Bronchial epithelial cell (primary cell): Measurements from ENCODE around the gene SELENOP. TPM values are rescaled to one million over a fixed set of nuclear protein-coding genes. Genes with fewer than 3 reads are reported as not detected.
"Not testable (repeated sequence)": the region's sequence is repeated elsewhere in the genome, so short reads cannot be mapped to it uniquely, and the experiment has no call there.

ENCODE experiments used
- DNase-seq: peaks from one replicate; pipeline ENCODE4 v3.0.0-alpha.2; 2010; ENCODE audit warnings: low read depth
- FAIRE-seq: peaks from 2 replicates; lab custom pipeline; 2011; peaks lifted over from hg19 to GRCh38; lab: Jason Lieb, UNC
- H3K27me3 ChIP-seq: 2 replicates; pipeline ENCODE4 v1.5.1; 2011; ENCODE audit warnings: low read length; ENCODE audit not compliant: control insufficient read depth, insufficient read depth
- H3K36me3 ChIP-seq: 2 replicates; pipeline ENCODE4 v1.5.1; 2011; ENCODE audit warnings: low read length; ENCODE audit not compliant: control insufficient read depth, insufficient read depth
- H3K4me3 ChIP-seq: 2 replicates; pipeline ENCODE4 v1.5.1; 2011; ENCODE audit warnings: mild to moderate bottlenecking, low read depth, low read length, control low read depth
- CTCF ChIP-seq: IDR thresholded peaks from 2 replicates; pipeline ENCODE4 v1.5.1; 2011; ENCODE audit warnings: mild to moderate bottlenecking, moderate library complexity, low read length, control low read depth, inconsistent platforms; ENCODE audit not compliant: insufficient read depth, severe bottlenecking
- total RNA-seq: library from RNA; depleted of rRNA; stranded (reverse); fragments of >200 nt; gene quantifications from 2 replicates; pipeline ENCODE4 v1.2.1, GENCODE V29; 2014

SELENOP gene
- total RNA-seq, 1 donor from 2014 or later: 5.8 TPM

- DNase-seq (no peak), FAIRE-seq (no peak)
- no peak for TF ChIP-seq CTCF
Measured at GRCh38 chr5:42854795-42855194, 43.1 kb upstream of the SELENOP start.

GRCh38 chr5:42852826-42853225, 41.1 kb upstream of the SELENOP start:
- no peak for DNase-seq
- H3K27me3 ChIP-seq: no peaks in the 10 kb centered on the region
- no peak for FAIRE-seq
- no peaks in the 10 kb centered on the region for H3K36me3 ChIP-seq
- H3K4me3 ChIP-seq: no peak overlapping the region
- TF ChIP-seq CTCF: no peak

More at GRCh38 chr5:42854795-42855194, 43.1 kb upstream of the SELENOP start:
- no peak overlapping the region for H3K4me3 ChIP-seq
- no peaks in the 10 kb centered on the region for H3K36me3 ChIP-seq
- H3K27me3 ChIP-seq: no peaks in the 10 kb centered on the region

- H3K4me3 ChIP-seq: no peak overlapping the region
- no peaks in the 10 kb centered on the region for H3K36me3 ChIP-seq
- DNase-seq (peak; percentile 77), FAIRE-seq (no peak)
- H3K27me3 ChIP-seq: no peaks in the 10 kb centered on the region
- no peak for TF ChIP-seq CTCF
Measured at GRCh38 chr5:42851481-42851880, 39.8 kb upstream of the SELENOP start.

GRCh38 chr5:42848545-42848944, 36.9 kb upstream of the SELENOP start:
- no peaks in the 10 kb centered on the region for H3K27me3 ChIP-seq
- FAIRE-seq (no peak), DNase-seq (no peak)
- no peak for TF ChIP-seq CTCF
- H3K36me3 ChIP-seq: no peaks in the 10 kb centered on the region
- no peak overlapping the region for H3K4me3 ChIP-seq

GRCh38 chr5:42844408-42844807, 32.7 kb upstream of the SELENOP start:
- not testable (repeated sequence) for FAIRE-seq, DNase-seq, H3K36me3 ChIP-seq, H3K27me3 ChIP-seq, H3K4me3 ChIP-seq

GRCh38 chr5:42843675-42844292, 32.1 kb upstream of the SELENOP start:
- no peak for FAIRE-seq
- Histone ChIP-seq H3K27me3 (no peaks in the 10 kb centered on the region), H3K36me3 (no peaks in the 10 kb centered on the region), H3K4me3 (no peak overlapping the region)
- TF ChIP-seq CTCF: no peak
- DNase-seq: no peak
